HepG2 (cell line): ENCODE measurements around the gene SPTBN2. TPM values are rescaled to one million over a fixed set of nuclear protein-coding genes. Genes with fewer than 3 reads are reported as not detected.

Experiments
- ATAC-seq: fragments of 200-7000 bp; cut with Tn5 transposase; 3 replicates; pipeline ENCODE4 v1.9.1; 2020; ENCODE audit warnings: mild to moderate bottlenecking, moderate library complexity
- Bru-seq: library from RNA; stranded (reverse); fragments of 400-500 nt; gene quantifications from one replicate; lab custom pipeline; 2021; lab: Mats Ljungman, UMichigan
- BruChase-seq, 2 experiments: library from RNA; stranded (reverse); fragments of 400-500 nt; gene quantifications; one replicate each; lab custom pipeline; 2021; lab: Mats Ljungman, UMichigan
- BruUV-seq: library from RNA; stranded (reverse); fragments of 400-500 nt; replicated peaks from 2 replicates; lab custom pipeline; 2021; lab: Mats Ljungman, UMichigan
- CTCF ChIA-PET: fragments of 300-600 bp; formaldehyde crosslinking; extraction: SDS; loops from one replicate; lab custom pipeline; 2021; ENCODE audit warnings: low total read pairs, inconsistent platforms, low intra/inter-chr PET ratio; lab: Yijun Ruan, JAX
- POLR2A ChIA-PET: fragments of 350-600 bp; sonication (Branson Sonifier 250); formaldehyde crosslinking; loops from one replicate; lab custom pipeline; 2020; ENCODE audit warnings: antibody characterized with exemption, inconsistent platforms; lab: Yijun Ruan, JAX
- DNase-seq: peaks from one replicate; pipeline ENCODE4 v3.0.0-alpha.2; 2015; ENCODE audit warnings: low spot score
- FAIRE-seq: peaks from 3 replicates; lab custom pipeline; 2011; peaks lifted over from hg19 to GRCh38; lab: Jason Lieb, UNC
- H2AFZ ChIP-seq: one replicate; pipeline ENCODE4 v1.6.1; 2011; ENCODE audit warnings: low read length, inconsistent platforms
- H3K27ac ChIP-seq: fragments of 300-600 bp; 3 replicates; pipeline ENCODE4 v1.8.0; 2011; ENCODE audit warnings: mixed run types, mild to moderate bottlenecking, mixed read lengths, low read length, inconsistent platforms; ENCODE audit not compliant: insufficient read depth; ENCODE audit errors: extremely low read length
- H3K27me3 ChIP-seq, 2 experiments: fragments of 200-600 bp in 1 of 2; 2 replicates in 1 of 2; 3 replicates in 1 of 2; pipeline versions ENCODE4 v1.6.0 to v1.8.0; 2011; ENCODE audit warnings: low read length in 2 of 2, mild to moderate bottlenecking in 2 of 2, moderate library complexity in 2 of 2, inconsistent platforms in 1 of 2; ENCODE audit not compliant: insufficient read depth in 2 of 2, control insufficient read depth in 1 of 2
- H3K36me3 ChIP-seq, 2 experiments: fragments of 200-600 bp in 1 of 2; replicated peaks in 1 of 2; 2 replicates in 1 of 2; 3 replicates in 1 of 2; pipeline versions ENCODE4 v1.5.1 to v1.8.0; 2011; ENCODE audit warnings: low read length in 2 of 2, inconsistent platforms in 1 of 2; ENCODE audit not compliant: insufficient read depth in 2 of 2, control insufficient read depth in 1 of 2
- H3K4me1 ChIP-seq: 2 replicates; pipeline ENCODE4 v1.5.1; 2012; ENCODE audit warnings: low read length, inconsistent platforms; ENCODE audit not compliant: insufficient read depth
- H3K4me2 ChIP-seq: 2 replicates; pipeline ENCODE4 v1.6.0; 2011; ENCODE audit warnings: low read depth, low read length, inconsistent platforms
- H3K4me3 ChIP-seq, 3 experiments: fragments of 200-600 bp in 1 of 3; sonication (generic), shearing (Covaris generic) in 1 of 3; replicated peaks in 1 of 3; 2 replicates each; pipeline ENCODE4 v1.5.1; 2011 to 2016; ENCODE audit warnings: low read length in 3 of 3, inconsistent platforms in 2 of 3, low read depth in 2 of 3, mild to moderate bottlenecking in 2 of 3, control low read depth in 1 of 3, mixed read lengths in 1 of 3; ENCODE audit not compliant: insufficient read depth in 1 of 3
- H3K79me2 ChIP-seq: one replicate; pipeline ENCODE4 v1.6.1; 2011; ENCODE audit warnings: low read length, inconsistent platforms; ENCODE audit not compliant: insufficient read depth
- H3K9ac ChIP-seq: 2 replicates; pipeline ENCODE4 v1.6.0; 2011; ENCODE audit warnings: mild to moderate bottlenecking, low read depth, low read length, inconsistent platforms; ENCODE audit not compliant: insufficient read depth
- H3K9me3 ChIP-seq: 2 replicates; pipeline ENCODE4 v1.5.1; 2012; ENCODE audit warnings: mild to moderate bottlenecking, low read length
- H4K20me1 ChIP-seq: 2 replicates; pipeline ENCODE4 v1.6.0; 2011; ENCODE audit warnings: inconsistent platforms, mild to moderate bottlenecking, low read length, moderate library complexity; ENCODE audit not compliant: insufficient read depth
- ZNF263 ChIP-seq: sonication (generic); formaldehyde crosslinking; IDR thresholded peaks from 2 replicates; pipeline ENCODE4 v1.4.0; 2020; ENCODE audit warnings: missing genetic modification reagents
- ZNF777 ChIP-seq: sonication (generic); formaldehyde crosslinking; IDR thresholded peaks from 2 replicates; pipeline ENCODE4 v1.4.0; 2020; ENCODE audit warnings: missing genetic modification reagents
- ZNF883 ChIP-seq: sonication (generic); formaldehyde crosslinking; IDR thresholded peaks from 2 replicates; pipeline ENCODE4 v1.5.1; 2020; ENCODE audit warnings: mild to moderate bottlenecking, missing genetic modification reagents; ENCODE audit errors: not compliant biosample characterization
- WGBS: methylation state at CpG from one replicate; pipeline ENCODE4 v1.1.6; 2017; ENCODE audit warnings: low lambda C conversion rate; 5-methylcytosine and 5-hydroxymethylcytosine counted together
- in situ Hi-C: cut with HindIII; loops from 2 replicates; pipeline ENCODE4 v1.10.0; 2017; ENCODE audit warnings: low pct_unique_long_range_greater_than_20kb; ENCODE audit not compliant: extremely low pct_ligation_motif_present
- intact Hi-C: fragments of 100-400 bp; cut with micrococcal nuclease; formaldehyde crosslinking; loops from one replicate; pipeline ENCODE4 v1.10.0; 2022; ENCODE audit not compliant: unreplicated experiment
- long read RNA-seq, 2 experiments: library from RNA in 1 of 2; library from polyadenylated mRNA in 1 of 2; stranded (forward) in 1 of 2; unstranded in 1 of 2; transcript quantifications; one replicate each; pipeline ENCODE4 v2.0.0, GENCODE V29; 2019 to 2022
- polyA minus RNA-seq, 3 experiments: library from RNA; depleted of rRNA, polyadenylated mRNA; stranded (reverse); fragments of >200 nt; gene quantifications; 2 replicates each; pipeline ENCODE4 v1.2.3, GENCODE V29; 2011; ENCODE audit warnings: low replicate concordance in 1 of 3
- polyA plus RNA-seq, 8 experiments: library from polyadenylated mRNA; depleted of rRNA in 3 of 8; stranded (reverse) in 7 of 8; unstranded in 1 of 8; fragments of >200 nt; fragmentation: Illumina TruSeq in 4 of 8; extraction: Trizol in 4 of 8; gene quantifications; 2 replicates each; pipeline versions ENCODE4 v1.2.1 to v1.2.3, GENCODE V29; 2011 to 2016; ENCODE audit warnings: low read depth in 4 of 8, missing spikeins in 1 of 8, mixed read lengths in 1 of 8; ENCODE audit not compliant: insufficient read depth in 1 of 8
- total RNA-seq, 5 experiments: library from RNA; depleted of rRNA; stranded (reverse); fragments of >200 nt; fragmentation: Illumina TruSeq; extraction: Trizol; gene quantifications; 2 replicates each; pipeline ENCODE4 v1.2.3, GENCODE V29; 2016; ENCODE audit warnings: low read depth in 1 of 5
- TF ChIP-seq, protein P1 (sequence below): sonication (generic); formaldehyde crosslinking; IDR thresholded peaks from one replicate; pipeline ENCODE4 v1.5.1; 2020; ENCODE audit warnings: mild to moderate bottlenecking, missing genetic modification reagents; ENCODE audit errors: not compliant biosample characterization
- TF ChIP-seq, protein P2 (sequence below): sonication (generic); formaldehyde crosslinking; IDR thresholded peaks from 2 replicates; pipeline ENCODE4 v1.5.1; 2020; ENCODE audit warnings: mild to moderate bottlenecking, missing genetic modification reagents, moderate library complexity

Gene SPTBN2
- total RNA-seq (2016; rRNA removed; fragmentation: Illumina TruSeq; extraction: Trizol) (1.2 and 4.0 TPM in 2 replicates), polyA plus RNA-seq (2011; rRNA removed) (0.65 and 2.0 TPM in 2 replicates), polyA minus RNA-seq (2011; rRNA and poly(A)+ RNA removed; ENCODE audit: low replicate concordance) (2.5 and 62.0 TPM in 2 replicates), Bru-seq, nascent RNA (percentile 30 among the genes with signal in this experiment), BruChase-seq, experiment 1, labeled RNA remaining after a 6-hour chase (percentile 37 among the genes with signal in this experiment), BruChase-seq, experiment 2, labeled RNA remaining after a 2-hour chase (percentile 31 among the genes with signal in this experiment)
- total RNA-seq (2016; cell fraction: cytosol; rRNA removed; fragmentation: Illumina TruSeq; extraction: Trizol; ENCODE audit: low read depth) = 0.51 and 1.1 TPM in 2 replicates
- total RNA-seq (2016; cell fraction: insoluble cytoplasmic fraction; rRNA removed; fragmentation: Illumina TruSeq; extraction: Trizol) = 1.4 and 4.7 TPM in 2 replicates
- total RNA-seq (2016; cell fraction: membrane; rRNA removed; fragmentation: Illumina TruSeq; extraction: Trizol) = 0.34 and 0.53 TPM in 2 replicates
- 5.5 and 7.1 TPM in 2 replicates for total RNA-seq (2016; cell fraction: nucleus; rRNA removed; fragmentation: Illumina TruSeq; extraction: Trizol)
- 0.69 and 0.91 TPM in 2 replicates for polyA plus RNA-seq (2011; cell fraction: cytosol; rRNA removed)
- 8.8 and 9.0 TPM in 2 replicates for polyA plus RNA-seq (2011; cell fraction: nucleus; rRNA removed)
- 1.2 and 2.0 TPM in 2 replicates for polyA plus RNA-seq (2012)
- 0.15 and 0.21 TPM in 2 replicates for polyA plus RNA-seq (2016; cell fraction: cytosol; fragmentation: Illumina TruSeq; extraction: Trizol; ENCODE audit: low read depth)
- polyA plus RNA-seq (2016; cell fraction: insoluble cytoplasmic fraction; fragmentation: Illumina TruSeq; extraction: Trizol; ENCODE audit: low read depth) = 1.0 and 2.0 TPM in 2 replicates
- polyA plus RNA-seq (2016; cell fraction: membrane; fragmentation: Illumina TruSeq; extraction: Trizol; ENCODE audit: low read depth) = 0.35 and 0.48 TPM in 2 replicates
- polyA plus RNA-seq (2016; cell fraction: nucleus; fragmentation: Illumina TruSeq; extraction: Trizol; ENCODE audit: insufficient read depth, low read depth) = 8.1 and 13.3 TPM in 2 replicates
- 1.1 and 2.7 TPM in 2 replicates for polyA minus RNA-seq (2011; cell fraction: cytosol; rRNA and poly(A)+ RNA removed)
- polyA minus RNA-seq (2011; cell fraction: nucleus; rRNA and poly(A)+ RNA removed) = 3.5 and 4.8 TPM in 2 replicates
- long read RNA-seq, experiment 1 = 0 reads
- long read RNA-seq, experiment 2, partial matches to known transcripts = 2 of 10 reads
- long read RNA-seq, experiment 2, other reads (novel, unspliced or antisense) = 8 of 10 reads

DNA sequence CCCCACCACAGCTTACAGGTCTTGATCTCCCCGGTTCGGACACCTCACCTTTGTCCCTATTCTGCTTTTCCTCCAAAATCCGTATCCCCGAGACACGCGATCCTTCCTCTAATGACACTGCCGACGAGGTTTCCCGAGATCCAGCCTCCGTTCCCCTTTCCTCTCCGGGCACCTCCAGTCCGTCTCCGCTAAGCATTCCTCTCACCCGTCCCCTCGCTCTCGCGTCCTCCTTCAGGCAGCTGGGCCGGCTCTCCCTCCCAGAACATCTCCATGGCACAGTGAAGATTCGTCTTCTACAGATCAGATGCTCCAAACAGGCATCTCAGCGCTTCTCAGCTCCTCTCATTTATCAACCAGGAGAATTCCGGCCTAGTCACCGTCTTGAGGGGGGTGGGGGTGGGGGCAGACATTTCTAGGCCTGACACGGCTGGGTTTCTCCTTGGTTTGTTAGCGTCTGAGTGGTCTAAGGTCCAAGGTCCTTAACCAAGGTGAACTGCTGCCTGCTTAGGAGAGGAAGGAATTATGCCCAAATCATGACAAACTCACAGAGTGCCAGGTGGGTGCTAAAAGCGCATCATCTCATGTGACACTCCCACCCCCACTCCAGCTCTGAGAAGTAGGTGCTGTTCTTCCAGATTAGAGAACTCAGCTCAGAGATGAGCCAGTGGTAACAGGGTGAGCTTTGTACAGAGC is at the start of gene SPTBN2:
SPTBN2 (minus strand) TSS at position 524 of the 693 bp plus-strand sequence. CDS start 7,976 bp downstream, outside the sequence.
- Histone ChIP-seq H2AFZ (no peak within 1 kb of the TSS), H3K9ac (no peak within 1 kb of the TSS)
- ATAC-seq = no peak
- TF ChIP-seq, protein P1, sequence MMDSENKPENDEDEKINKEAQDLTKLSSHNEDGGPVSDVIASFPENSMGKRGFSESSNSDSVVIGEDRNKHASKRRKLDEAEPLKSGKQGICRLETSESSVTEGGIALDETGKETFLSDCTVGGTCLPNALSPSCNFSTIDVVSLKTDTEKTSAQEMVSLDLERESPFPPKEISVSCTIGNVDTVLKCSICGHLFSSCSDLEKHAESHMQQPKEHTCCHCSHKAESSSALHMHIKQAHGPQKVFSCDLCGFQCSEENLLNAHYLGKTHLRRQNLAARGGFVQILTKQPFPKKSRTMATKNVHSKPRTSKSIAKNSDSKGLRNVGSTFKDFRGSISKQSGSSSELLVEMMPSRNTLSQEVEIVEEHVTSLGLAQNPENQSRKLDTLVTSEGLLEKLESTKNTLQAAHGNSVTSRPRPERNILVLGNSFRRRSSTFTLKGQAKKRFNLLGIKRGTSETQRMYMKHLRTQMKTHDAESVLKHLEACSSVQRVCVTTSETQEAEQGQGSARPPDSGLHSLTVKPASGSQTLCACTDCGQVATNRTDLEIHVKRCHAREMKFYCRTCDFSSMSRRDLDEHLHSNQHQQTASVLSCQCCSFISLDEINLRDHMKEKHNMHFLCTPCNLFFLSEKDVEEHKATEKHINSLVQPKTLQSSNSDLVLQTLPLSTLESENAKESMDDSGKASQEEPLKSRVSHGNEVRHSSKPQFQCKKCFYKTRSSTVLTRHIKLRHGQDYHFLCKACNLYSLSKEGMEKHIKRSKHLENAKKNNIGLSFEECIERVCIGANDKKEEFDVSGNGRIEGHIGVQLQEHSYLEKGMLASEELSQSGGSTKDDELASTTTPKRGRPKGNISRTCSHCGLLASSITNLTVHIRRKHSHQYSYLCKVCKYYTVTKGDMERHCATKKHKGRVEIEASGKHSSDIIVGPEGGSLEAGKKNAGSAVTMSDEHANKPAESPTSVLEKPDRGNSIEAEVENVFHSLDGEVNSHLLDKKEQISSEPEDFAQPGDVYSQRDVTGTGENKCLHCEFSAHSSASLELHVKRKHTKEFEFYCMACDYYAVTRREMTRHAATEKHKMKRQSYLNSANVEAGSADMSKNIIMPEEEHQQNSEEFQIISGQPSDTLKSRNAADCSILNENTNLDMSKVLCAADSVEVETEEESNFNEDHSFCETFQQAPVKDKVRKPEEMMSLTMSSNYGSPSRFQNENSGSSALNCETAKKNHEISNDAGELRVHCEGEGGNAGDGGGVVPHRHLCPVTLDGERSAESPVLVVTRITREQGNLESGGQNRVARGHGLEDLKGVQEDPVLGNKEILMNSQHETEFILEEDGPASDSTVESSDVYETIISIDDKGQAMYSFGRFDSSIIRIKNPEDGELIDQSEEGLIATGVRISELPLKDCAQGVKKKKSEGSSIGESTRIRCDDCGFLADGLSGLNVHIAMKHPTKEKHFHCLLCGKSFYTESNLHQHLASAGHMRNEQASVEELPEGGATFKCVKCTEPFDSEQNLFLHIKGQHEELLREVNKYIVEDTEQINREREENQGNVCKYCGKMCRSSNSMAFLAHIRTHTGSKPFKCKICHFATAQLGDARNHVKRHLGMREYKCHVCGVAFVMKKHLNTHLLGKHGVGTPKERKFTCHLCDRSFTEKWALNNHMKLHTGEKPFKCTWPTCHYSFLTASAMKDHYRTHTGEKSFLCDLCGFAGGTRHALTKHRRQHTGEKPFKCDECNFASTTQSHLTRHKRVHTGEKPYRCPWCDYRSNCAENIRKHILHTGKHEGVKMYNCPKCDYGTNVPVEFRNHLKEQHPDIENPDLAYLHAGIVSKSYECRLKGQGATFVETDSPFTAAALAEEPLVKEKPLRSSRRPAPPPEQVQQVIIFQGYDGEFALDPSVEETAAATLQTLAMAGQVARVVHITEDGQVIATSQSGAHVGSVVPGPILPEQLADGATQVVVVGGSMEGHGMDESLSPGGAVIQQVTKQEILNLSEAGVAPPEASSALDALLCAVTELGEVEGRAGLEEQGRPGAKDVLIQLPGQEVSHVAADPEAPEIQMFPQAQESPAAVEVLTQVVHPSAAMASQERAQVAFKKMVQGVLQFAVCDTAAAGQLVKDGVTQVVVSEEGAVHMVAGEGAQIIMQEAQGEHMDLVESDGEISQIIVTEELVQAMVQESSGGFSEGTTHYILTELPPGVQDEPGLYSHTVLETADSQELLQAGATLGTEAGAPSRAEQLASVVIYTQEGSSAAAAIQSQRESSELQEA (CRISPR knock-in tag) = peak; percentile 51
- peak; percentile 45; the same call in 1 of the 2 replicates for TF ChIP-seq ZNF777 (CRISPR knock-in tag)
- TF ChIP-seq, protein P2, sequence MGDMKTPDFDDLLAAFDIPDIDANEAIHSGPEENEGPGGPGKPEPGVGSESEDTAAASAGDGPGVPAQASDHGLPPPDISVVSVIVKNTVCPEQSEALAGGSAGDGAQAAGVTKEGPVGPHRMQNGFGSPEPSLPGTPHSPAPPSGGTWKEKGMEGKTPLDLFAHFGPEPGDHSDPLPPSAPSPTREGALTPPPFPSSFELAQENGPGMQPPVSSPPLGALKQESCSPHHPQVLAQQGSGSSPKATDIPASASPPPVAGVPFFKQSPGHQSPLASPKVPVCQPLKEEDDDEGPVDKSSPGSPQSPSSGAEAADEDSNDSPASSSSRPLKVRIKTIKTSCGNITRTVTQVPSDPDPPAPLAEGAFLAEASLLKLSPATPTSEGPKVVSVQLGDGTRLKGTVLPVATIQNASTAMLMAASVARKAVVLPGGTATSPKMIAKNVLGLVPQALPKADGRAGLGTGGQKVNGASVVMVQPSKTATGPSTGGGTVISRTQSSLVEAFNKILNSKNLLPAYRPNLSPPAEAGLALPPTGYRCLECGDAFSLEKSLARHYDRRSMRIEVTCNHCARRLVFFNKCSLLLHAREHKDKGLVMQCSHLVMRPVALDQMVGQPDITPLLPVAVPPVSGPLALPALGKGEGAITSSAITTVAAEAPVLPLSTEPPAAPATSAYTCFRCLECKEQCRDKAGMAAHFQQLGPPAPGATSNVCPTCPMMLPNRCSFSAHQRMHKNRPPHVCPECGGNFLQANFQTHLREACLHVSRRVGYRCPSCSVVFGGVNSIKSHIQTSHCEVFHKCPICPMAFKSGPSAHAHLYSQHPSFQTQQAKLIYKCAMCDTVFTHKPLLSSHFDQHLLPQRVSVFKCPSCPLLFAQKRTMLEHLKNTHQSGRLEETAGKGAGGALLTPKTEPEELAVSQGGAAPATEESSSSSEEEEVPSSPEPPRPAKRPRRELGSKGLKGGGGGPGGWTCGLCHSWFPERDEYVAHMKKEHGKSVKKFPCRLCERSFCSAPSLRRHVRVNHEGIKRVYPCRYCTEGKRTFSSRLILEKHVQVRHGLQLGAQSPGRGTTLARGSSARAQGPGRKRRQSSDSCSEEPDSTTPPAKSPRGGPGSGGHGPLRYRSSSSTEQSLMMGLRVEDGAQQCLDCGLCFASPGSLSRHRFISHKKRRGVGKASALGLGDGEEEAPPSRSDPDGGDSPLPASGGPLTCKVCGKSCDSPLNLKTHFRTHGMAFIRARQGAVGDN (CRISPR knock-in tag) = 0 out of 2 replicates have a peak, but pooled peaks have one; percentile 35
- peak; percentile 36 for TF ChIP-seq ZNF883 (CRISPR knock-in tag)
- no peak for TF ChIP-seq ZNF263 (CRISPR knock-in tag)

More for the DNA sequence above, at the start of gene SPTBN2:
- no peak for FAIRE-seq
- Histone ChIP-seq H3K27me3 (peaks cover 6 to 48% of the 10 kb centered on the region in 2 experiments), H3K4me3 (peak within 1 kb of the TSS; percentile 48 to 69 (median 57)), H3K4me2 (peak within 1 kb of the TSS; percentile 81), H4K20me1 (no peaks in the 10 kb centered on the region), H3K27ac (no peak within 1 kb of the TSS), H3K4me1 (peaks cover 22% of the 10 kb centered on the region), H3K79me2 (no peaks in the 10 kb centered on the region), H3K36me3 (no peaks in the 10 kb centered on the region), H3K9me3 (no peaks in the 10 kb centered on the region)
- intact Hi-C loops (no loop called here), in situ Hi-C loops (no loop called here)
- no peak for DNase-seq
- POLR2A ChIA-PET = no interaction called here
- WGBS = 7% methylated on average over 24 of the region's 25 CpGs
- no TSS peak for BruUV-seq
- CTCF ChIA-PET = no interaction called here
